ENCODE data around the gene SLC38A10. TPM values are rescaled to one million over a fixed set of nuclear protein-coding genes. Genes with fewer than 3 reads are reported as not detected.

SLC38A10 gene
- total and polyA plus RNA-seq, 10 of the 15 experiments (the other 5 are each of a cell fraction or from before 2014, with no cell fraction given), result 0.52 to 67.9 (median 22.1) TPM

- TF ChIP-seq ZBED1 (IDR thresholded peaks at IDR 0.05; ENCODE audit: borderline replicate concordance) (no peak), ETV6 (conservative IDR thresholded peaks at IDR 0.05 in 1 of 2, IDR thresholded peaks at IDR 0.05 in 1 of 2; ENCODE audit: borderline replicate concordance in 1 of 2, low read depth in 1 of 2) (no peak), RELA (IDR thresholded peaks at IDR 0.05; ENCODE audit: borderline replicate concordance, partially characterized antibody) (no peak), SUZ12 (IDR thresholded peaks at IDR 0.05; ENCODE audit: unreplicated experiment) (no peak), ZNF24 (IDR thresholded peaks at IDR 0.05) (no peak), SREBF1 (IDR thresholded peaks at IDR 0.05; ENCODE audit: low read length) (no peak), HSF1 (IDR thresholded peaks at IDR 0.05; ENCODE audit: low read depth, low read length) (no peak), POLR2AphosphoS5 (IDR thresholded peaks at IDR 0.05; ENCODE audit: low read length) (no peak)
- TF ChIP-seq, protein P1, sequence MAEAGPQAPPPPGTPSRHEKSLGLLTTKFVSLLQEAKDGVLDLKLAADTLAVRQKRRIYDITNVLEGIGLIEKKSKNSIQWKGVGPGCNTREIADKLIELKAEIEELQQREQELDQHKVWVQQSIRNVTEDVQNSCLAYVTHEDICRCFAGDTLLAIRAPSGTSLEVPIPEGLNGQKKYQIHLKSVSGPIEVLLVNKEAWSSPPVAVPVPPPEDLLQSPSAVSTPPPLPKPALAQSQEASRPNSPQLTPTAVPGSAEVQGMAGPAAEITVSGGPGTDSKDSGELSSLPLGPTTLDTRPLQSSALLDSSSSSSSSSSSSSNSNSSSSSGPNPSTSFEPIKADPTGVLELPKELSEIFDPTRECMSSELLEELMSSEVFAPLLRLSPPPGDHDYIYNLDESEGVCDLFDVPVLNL (IDR thresholded peaks at IDR 0.05; ENCODE audit: low read depth, low read length), result no peak
- TF ChIP-seq, protein P2, sequence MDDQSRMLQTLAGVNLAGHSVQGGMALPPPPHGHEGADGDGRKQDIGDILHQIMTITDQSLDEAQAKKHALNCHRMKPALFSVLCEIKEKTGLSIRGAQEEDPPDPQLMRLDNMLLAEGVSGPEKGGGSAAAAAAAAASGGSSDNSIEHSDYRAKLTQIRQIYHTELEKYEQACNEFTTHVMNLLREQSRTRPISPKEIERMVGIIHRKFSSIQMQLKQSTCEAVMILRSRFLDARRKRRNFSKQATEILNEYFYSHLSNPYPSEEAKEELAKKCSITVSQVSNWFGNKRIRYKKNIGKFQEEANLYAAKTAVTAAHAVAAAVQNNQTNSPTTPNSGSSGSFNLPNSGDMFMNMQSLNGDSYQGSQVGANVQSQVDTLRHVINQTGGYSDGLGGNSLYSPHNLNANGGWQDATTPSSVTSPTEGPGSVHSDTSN (IDR thresholded peaks at IDR 0.05; ENCODE audit: insufficient replicate concordance, low read depth, low read length), result no peak
- TF ChIP-seq, protein P3, sequence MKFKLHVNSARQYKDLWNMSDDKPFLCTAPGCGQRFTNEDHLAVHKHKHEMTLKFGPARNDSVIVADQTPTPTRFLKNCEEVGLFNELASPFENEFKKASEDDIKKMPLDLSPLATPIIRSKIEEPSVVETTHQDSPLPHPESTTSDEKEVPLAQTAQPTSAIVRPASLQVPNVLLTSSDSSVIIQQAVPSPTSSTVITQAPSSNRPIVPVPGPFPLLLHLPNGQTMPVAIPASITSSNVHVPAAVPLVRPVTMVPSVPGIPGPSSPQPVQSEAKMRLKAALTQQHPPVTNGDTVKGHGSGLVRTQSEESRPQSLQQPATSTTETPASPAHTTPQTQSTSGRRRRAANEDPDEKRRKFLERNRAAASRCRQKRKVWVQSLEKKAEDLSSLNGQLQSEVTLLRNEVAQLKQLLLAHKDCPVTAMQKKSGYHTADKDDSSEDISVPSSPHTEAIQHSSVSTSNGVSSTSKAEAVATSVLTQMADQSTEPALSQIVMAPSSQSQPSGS (IDR thresholded peaks at IDR 0.05; ENCODE audit: low read length), result no peak
- TF ChIP-seq, protein P4, sequence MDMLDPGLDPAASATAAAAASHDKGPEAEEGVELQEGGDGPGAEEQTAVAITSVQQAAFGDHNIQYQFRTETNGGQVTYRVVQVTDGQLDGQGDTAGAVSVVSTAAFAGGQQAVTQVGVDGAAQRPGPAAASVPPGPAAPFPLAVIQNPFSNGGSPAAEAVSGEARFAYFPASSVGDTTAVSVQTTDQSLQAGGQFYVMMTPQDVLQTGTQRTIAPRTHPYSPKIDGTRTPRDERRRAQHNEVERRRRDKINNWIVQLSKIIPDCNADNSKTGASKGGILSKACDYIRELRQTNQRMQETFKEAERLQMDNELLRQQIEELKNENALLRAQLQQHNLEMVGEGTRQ (IDR thresholded peaks at IDR 0.05; ENCODE audit: borderline replicate concordance, low read depth, low read length), result no peak
These were observed 94.9 kb downstream of the SLC38A10 start (continued) for GRCh38 chr17:81200201-81200600.
